Activated naive CD4-positive, alpha-beta T cell (primary cell): ENCODE data around the gene PPT2.
"Not testable (repeated sequence)": the region's sequence is repeated elsewhere in the genome, so short reads cannot be mapped to it uniquely, and the experiment has no call there.

Experiments used
- DNase-seq, 4 experiments: peaks; one replicate each; lab custom pipeline; 2025; lab: John Stamatoyannopoulos, UW

PPT2 gene

DNA sequence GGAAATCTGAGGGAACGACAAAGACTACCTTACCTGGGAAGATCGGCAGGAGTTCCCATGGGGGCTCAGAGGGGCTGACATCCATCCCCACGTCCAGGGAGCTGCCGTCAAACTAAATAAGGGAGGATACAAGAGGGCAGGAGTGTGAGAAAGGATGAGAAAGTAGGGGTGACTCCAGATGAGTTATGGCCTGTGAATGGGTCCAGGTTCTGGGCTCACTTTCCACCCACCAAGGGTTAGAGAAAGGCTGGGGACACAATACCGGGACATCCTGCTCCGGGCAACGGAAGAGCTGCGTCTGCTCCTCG is 26.6 kb upstream of the PPT2 start:
- no peak for DNase-seq

DNA sequence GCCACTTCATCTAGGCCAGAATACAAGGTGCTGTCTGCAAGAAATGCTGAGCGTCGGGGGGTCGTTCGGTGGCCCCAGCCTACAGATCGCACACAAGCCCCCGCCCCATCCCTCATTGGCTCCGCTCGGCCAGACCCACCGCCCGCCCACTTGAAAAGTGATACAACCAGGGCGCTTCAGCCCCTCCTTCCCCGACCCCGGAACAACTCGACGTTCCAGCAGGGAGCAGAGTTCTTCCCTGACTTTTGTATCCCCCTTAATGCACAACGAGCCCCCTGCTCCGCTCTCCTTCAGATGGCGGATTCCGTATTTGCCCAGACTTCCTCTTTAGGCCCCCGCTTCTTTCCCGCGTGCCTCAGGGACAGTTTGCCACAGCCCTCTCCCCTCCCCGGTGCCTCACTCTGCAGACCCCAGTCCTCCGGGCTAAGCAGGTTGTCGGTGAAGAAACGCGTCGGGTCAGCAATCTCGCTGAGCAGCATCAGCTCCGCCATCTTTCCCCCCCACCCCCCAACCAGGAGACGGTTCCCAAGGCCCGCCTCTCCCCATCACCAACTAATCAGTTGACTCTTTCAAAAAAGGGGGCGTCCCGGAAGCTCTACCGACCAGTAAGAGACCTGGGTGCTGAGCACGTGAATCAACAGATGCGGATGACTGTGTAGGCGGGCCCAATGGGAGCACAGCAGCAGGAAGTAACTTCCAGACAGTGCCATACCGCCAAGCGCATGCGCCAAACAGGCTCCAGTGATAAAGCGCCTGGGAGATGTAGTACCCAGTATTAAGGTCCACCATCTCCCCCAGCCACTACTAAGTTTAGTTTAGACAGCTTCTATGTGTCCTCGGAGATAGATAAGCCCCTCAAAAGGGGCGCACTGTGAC is 26.0 kb upstream of the PPT2 start, which contains the start of gene ATF6B:
TSS of gene ATF6B (minus strand) at position 530 of the 876 bp plus-strand sequence. CDS start at position 491, 39 bp downstream.
- DNase-seq, result peak; percentile 81 to 92 (median 86)

- no peak for DNase-seq
Measured at GRCh38 chr6:32128751-32129296, 25.1 kb upstream of the PPT2 start.

DNA sequence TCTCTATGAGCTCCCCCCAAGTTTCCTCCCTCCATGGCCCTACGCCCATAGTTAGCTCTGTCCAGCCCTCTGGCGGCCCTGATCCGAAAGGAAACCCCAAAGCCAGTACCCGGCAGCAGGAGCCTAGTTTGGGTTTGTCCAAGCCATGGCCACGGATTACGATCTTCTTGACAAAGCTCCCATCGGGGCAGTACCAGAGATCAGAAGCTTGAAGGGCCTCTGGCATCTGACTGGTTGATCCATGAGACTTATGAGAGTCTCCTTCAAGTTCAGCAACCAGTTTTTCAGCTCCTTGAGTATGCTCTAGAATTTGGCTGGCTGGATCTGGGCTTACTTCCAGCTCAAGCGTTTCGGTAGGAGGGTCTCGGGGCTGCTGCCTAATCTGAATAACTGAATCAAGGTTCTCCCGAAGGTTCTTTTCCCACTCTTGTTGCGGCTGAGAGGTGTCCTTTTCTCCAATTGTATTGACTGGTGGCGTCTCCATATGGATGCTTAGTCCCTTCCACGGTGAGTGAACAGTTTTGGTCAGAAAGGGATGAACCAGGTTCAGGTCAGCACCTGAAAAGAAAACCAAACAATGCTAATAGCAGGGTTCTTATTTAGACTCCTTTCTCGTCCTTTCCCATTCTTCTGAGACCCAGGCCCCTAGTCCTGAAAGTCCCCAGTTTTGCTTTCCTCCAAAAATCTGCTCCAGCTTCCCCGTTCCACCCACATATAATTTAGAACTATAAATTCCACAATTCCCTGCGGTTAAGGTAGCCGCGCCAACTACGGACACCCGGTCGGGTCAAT is 24.4 kb upstream of the PPT2 start:
- DNase-seq, result no peak

DNA sequence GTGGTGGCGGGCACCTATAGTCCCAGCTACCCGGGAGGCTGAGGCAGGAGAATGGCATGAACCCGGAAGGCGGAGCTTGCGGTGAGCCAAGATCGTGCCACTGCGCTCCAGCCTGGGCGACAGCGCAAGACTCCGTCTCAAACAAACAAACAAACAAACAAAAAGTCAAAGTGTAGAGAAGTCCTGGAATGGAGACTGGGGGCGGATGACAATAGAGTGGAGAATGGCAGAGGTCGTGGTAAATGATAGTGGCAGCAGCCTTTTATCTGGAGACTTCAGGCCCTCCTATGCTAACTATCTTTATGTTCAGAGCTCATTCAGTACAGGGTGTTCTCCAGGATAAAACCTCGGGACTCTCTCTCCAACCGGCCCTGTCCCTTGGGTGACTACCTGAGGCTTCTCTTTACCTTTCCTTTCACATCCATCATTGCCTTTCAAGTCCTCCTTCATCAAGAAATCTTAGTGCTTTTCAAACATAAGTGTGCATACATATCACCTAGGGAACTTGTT is 22.4 kb upstream of the PPT2 start:
- DNase-seq, result no peak

DNA sequence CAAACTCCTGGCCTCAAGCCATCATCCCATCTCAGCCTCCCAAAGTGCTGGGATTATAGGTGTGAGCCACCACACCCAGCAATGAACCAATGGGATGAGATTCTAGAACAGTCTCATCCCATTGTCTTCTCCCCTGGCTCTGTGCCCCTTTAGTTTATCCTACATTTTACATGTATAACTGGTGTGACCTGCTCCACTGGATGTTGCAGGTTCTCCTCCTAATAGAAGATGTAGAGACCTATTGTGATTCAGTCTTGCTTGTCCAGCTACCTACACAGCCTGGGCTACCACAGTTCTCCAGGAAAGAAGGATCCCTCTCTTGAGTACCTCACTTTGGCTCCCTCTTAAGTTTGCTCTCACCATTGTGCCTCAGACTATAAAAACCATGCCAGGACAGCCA is 21.8 kb upstream of the PPT2 start:
- DNase-seq, result no peak

DNA sequence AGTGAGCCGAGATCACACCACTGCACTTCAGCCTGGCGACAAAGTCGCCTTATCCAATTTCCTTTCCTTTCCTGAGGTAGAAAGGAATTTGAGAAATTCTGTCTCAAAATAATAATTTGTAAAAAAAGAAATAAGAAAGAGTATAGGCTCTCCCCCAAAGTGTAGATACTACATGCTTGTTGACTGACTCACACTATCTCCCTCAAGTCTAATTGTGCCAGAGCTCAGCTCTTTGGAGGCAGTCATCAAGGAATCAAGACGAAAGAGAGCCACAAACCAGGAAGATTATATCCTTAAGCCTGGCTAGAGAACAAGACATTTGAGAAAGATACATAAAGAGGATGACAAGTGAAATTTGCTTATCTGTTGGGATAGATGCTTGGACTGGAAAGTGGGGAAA is 20.2 kb upstream of the PPT2 start:
- no peak for DNase-seq

GRCh38 chr6:32137454-32137853 is 16.5 kb upstream of the PPT2 start:
- DNase-seq, result no peak

DNA sequence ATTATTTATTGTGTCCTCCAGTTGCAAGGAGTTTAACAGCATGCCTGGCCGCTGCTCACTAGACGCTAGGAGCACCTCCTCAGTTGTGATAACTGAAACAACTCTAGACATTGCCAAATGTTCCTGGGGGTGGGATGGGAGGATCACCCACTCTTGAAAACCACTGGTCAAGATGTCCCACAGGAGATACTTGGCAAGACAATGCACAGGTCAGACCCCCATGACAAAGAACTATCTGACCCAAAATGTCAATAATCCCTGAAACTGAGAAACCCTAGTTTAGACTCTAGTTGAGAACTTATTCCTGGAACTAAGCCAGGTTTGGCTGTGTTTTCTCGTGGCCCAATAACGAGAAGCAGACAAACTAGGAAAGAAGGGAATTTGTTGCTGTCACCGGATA is 14.4 kb upstream of the PPT2 start:
- DNase-seq, result no peak

DNA sequence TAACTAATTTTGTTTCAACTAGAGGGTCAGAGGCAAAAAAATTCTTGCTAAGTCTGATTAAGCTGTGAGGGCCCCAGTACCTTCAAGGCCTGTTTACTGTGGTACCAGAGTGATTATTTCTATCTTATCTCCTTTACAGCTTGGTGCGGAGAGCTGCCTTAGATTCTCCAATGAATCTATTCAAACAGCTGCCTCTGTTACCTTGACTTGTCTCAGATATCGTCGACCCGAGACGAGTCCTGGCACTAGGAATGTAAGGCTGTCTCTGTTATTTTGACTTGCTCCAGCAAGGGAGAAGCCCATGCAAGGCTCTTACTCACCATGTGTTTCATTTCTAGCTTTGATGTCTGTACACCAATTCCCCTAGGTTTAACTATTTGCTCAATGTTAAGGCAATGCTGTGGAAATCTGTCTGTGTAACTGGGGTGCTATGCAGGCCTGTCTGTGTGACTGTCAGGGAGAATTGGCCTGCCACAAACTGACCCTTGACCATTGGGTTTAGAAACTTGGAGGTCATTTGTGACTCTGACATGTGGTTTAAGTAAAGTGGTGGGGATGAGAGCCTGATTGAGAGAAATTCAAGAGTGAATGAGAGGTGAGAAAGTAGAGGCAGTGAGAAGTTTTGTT is 13.4 kb upstream of the PPT2 start:
- no peak for DNase-seq

GRCh38 chr6:32144238-32144637 is 9.7 kb upstream of the PPT2 start:
- DNase-seq, result not testable (repeated sequence)

GRCh38 chr6:32146287-32146686 is 7.7 kb upstream of the PPT2 start:
- DNase-seq, result no peak

DNA sequence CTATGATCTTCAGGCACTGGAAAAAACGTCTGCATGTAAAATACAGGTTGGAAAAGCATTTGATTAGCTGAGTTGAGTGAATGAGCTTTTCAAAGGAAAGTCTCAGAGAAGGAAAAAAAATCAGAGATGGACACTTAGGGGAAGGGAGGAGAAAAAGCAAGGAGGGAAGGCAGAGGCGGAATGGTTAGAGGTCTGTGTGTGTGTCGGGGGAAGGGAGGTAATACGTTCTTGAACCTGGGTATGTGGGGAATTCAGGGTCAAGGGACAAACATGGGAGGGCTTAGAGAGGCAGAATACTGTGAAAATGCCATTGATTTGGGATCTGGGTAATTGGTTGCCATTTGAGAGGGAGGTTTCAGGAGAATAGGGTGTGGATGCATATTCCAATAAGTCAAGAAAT is 7.3 kb upstream of the PPT2 start:
- DNase-seq, result no peak

GRCh38 chr6:32147401-32148132 is 6.4 kb upstream of the PPT2 start:
- no peak for DNase-seq

DNA sequence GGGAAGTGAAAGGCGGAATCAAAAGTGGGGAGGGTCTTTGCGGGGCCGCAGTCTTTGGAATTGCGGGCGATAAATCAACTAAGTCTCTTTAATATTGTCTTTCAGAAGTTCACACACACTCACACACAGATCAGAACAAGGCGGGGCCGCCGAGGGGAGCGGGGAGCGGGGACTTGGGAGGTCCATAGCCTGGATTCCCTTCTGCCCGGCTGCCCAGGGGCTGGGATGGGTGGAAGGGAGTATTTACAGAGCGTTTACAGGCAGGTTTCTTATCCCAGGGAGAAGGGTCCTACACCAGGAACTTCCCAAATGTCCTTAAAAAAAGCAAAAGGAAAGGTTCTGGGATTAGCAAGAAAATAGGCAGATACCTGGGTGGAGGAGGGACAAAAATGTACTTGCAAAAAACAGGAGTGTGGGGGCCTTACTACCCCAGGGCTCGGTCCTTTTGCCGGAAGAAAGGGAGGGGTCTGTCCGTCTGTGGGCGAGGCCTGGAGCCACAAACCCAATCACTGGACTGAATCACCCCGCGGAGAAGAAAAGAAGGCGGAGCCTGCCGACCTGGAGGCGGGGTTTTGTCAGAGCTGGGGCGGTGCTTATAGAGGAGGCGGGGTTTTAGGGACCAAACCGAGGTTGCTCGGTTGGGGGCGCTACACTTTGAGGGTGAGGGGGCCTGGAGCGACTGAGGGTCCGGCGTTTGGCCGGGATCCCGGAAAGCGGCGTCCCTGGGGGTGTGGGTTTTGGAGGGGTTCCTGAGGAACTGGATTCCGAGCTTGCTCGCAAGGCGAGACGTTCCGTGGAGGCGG is 5.5 kb upstream of the PPT2 start:
- peak; percentile 28 to 65 (median 52) for DNase-seq

GRCh38 chr6:32149092-32149755 is 4.7 kb upstream of the PPT2 start:
- DNase-seq, result no peak

DNA sequence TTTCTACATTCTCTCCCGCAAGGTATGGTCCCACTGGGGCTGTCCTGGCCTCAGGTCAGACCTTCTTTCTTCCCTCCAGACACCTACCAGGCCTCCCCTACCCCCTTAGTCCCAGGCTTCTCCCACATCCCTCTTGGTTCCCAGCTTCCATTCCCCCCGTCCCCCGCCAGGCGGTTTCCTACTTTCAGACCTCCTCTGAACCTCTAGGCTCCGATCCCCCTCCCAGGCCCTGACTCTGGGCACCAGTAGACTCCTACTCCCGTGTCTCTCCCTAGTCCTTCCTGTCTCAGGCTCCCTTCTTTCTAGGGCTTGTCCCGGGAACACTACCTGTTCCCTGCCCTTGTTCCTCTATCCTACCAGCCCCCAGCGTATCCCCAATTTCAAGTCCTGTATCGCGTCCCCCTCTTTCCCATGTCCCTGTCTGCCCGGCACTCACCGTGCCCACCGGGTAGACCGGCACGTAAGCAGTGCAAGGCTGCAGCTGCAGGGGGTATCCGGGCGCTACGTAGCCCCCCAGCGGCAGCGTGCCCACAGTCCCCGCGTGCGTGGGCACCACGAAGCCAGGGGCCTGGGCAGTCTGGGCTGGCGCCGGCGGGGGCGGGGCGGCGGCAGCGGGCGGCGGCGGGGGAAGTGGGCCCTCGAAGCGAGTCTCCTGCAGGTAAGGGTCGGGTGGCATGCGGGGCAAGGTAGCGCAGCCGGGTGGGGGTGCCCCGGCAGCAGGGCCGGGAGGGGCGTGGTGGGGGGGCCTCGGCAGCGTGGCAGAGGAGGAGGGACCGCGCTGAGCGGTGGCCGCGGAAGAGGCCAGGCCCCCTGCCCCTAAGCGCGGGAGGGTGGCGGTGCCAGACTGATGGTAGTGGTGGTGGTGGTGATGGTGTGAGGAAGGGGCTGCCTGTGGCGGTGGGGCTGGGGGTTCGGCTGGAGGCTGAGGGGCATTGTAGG is 3.7 kb upstream of the PPT2 start:
- no peak for DNase-seq

DNA sequence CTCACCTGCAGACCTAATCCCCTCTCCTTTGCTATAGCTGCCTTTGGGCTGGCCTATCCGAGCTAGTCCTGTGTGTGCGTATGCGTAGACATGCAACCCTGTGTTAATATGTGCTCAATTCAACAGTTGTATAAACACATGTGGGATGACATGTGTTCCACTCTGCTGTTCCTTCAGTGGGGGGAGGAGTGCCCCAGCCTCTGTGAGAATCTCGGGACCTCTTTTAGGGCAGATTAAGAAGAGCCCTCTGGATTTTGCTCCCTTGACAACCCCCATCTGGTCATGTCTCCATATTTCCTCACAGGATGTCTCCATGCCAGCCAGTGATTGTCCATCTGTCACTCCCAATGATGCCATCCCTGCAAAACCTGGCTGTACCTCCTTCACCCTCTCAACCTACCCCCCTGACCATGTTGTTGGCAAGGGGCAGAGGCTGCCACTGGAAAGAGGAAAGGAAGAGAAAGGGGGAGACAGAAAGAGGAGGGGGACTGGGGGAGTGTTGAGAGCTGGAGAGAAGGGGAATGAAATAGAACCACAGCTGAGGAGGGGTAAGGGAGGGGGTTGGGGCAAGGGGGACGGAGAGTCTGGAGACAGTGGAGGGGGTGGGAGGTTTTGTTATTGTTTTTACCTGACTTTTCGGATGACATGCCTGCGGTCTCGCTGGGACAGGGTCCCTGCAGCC is 2.6 kb upstream of the PPT2 start:
- no peak for DNase-seq
